Motor neuron (in vitro differentiated cells): Measurements from ENCODE around the gene SLC10A1. TPM values are rescaled to one million over a fixed set of nuclear protein-coding genes. Genes with fewer than 3 reads are reported as not detected.

Experiments
- ATAC-seq, 8 experiments: fragments of 200-7000 bp; cut with Tn5 transposase; replicated peaks in 6 of 8; 2 replicates each; pipeline ENCODE4 v1.8.0; 2021; ENCODE audit warnings: mild to moderate bottlenecking in 8 of 8, moderate library complexity in 8 of 8
- H3K27ac ChIP-seq, 2 donors: fragments of 250-450 bp; sonication (Bioruptor Pico); 2 replicates each; pipeline ENCODE4 v1.9.0; 2021; ENCODE audit warnings: antibody characterized with exemption in 2 of 2, mild to moderate bottlenecking in 2 of 2, moderate library complexity in 1 of 2
- H3K4me1 ChIP-seq, 2 donors: fragments of 250-450 bp; sonication (Bioruptor Pico); replicated peaks in 1 of 2; 2 replicates each; pipeline ENCODE4 v1.6.1; 2021; ENCODE audit warnings: antibody characterized with exemption in 2 of 2, mild to moderate bottlenecking in 2 of 2, moderate library complexity in 1 of 2
- H3K4me3 ChIP-seq, 5 donors: fragments of 250-450 bp; sonication (Bioruptor Pico); 2 replicates each; pipeline ENCODE4 v1.9.0; 2021; ENCODE audit warnings: antibody characterized with exemption in 5 of 5, mild to moderate bottlenecking in 5 of 5, moderate library complexity in 4 of 5
- WGBS, 10 experiments: fragments of 450-650 bp; shearing (Covaris generic); methylation state at CpG; one replicate each; pipeline ENCODE4 v1.0.0; 2022; 5-methylcytosine and 5-hydroxymethylcytosine counted together
- in situ Hi-C, 9 experiments: fragments of 400-800 bp; cut with MboI; loops; one replicate each; pipeline ENCODE4 v1.15.0; 2021; ENCODE audit warnings: low sequenced_read_pairs in 9 of 9, low pct_unique_long_range_greater_than_20kb in 2 of 9; ENCODE audit not compliant: unreplicated experiment in 9 of 9
- total RNA-seq, 8 experiments: library from RNA; unstranded; fragments of 300-600 nt; gene quantifications; 2 replicates each; pipeline versions ENCODE4 v1.2.3 to v1.2.4, GENCODE V29; 2022

Gene SLC10A1
- total RNA-seq, 8 experiments from 2014 or later, result 0.82 to 2.8 (median 0.98) TPM

DNA sequence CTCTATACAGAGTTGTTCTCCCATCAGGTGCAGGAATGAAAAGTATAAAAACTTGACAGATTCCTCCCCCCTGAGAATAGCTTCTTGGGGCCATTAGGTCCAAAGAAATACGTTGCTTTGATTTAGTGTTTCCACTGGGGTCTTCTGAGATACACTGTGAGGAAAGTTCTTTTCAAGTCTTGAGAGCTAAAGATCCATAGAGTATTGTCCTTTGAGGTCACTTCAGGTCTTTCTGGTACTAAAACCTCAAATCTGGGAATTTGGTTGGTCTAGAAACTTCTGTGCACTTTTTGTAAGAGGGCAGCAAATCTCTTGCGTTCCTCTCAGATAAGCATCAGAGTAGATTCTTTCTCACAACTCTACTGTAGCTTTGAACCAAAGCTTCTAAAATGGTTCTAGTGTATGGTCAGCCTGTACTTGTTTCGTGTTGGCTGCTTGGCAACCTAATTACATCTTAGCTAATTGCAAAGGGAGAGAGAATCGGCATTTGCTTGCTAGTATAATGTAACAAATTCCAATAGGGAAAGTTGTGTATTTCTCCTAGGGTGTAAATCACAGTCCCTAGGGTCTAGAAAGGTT lies 20.1 kb downstream of the SLC10A1 start:
- 53 to 100% (median 90%) methylated on average over 2 to 3 of the region's 4 CpGs; no CpG with 5 or more reads in 1 of the 10 experiments for WGBS, 10 experiments
- in situ Hi-C loops, result no loop called here
- no peak overlapping the region for H3K27ac ChIP-seq

DNA sequence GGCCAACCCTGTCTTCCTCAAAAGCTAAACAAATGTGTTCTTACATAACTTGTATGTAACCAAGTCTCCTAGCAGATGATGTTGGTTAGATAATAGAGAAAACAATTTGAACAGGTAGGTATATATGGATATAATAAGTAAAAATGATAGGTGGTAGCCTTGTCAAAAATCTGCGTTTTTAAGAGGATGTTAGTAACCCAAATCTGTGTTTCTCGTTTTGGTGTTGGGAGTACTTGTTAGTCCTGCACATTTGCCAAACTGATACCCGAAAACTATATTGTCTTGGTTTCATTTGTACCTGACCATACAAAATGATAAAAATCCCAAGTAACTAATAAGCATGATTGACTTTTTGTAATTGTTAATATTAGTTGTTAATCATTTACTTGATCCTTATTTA lies 22.0 kb downstream of the SLC10A1 start:
- H3K4me3 ChIP-seq, result no peak overlapping the region
- 82 to 100% (median 93%) methylated on average over 2 to 3 of the region's 3 CpGs; no CpG with 5 or more reads in 1 of the 10 experiments for WGBS, 10 experiments
- in situ Hi-C loops, result no loop called here
- no peak for ATAC-seq
- peaks cover 0 to 2% of the 10 kb centered on the region in 2 donors for H3K4me1 ChIP-seq
- H3K27ac ChIP-seq, result no peak overlapping the region

More for the DNA sequence above, 20.1 kb downstream of the SLC10A1 start:
- Histone ChIP-seq H3K4me3 (no peak overlapping the region), H3K4me1 (no peaks in the 10 kb centered on the region)
- no peak for ATAC-seq

DNA sequence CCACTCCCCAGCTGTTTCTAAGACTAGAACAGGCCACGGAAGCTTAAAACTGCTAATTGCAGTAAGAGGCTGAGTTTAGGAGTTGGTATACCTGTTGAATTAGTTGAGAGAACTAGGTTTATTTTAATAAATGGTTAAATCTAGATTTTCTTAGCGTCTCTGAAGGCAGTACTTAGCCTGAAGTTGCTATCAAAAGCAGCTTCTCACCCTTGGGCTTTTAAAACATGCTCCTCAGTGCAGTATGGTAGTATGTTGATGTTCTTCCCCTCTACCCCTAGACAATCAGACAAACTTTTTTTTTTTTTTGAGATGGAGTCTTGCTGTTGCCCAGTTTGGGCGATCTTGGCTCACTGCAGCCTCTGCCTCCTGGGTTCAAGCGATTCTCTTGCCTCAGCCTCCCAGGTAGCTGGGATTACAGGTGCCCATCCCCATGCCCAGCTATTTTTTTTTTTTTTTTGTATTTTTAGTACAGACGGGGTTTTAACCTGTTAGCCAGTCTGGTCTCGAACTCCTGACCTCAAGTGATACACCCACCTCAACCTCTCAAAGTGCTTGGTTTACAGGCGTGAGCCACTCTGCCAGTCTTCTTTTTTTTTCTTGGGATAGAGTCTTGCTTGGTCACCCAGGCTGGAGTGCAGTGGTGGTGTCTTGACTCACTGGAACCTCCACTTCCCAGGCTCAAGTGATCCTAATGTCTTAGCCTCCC lies 23.3 kb downstream of the SLC10A1 start:
- WGBS, 10 experiments, result 70 to 100% (median 100%) methylated on average over 1 to 6 of the region's 7 CpGs
- Histone ChIP-seq H3K4me3 (no peak overlapping the region), H3K4me1 (peaks cover 3 to 12% of the 10 kb centered on the region in 2 donors), H3K27ac (no peak overlapping the region)
- peak; percentile 6 to 35 (median 16) for ATAC-seq
- in situ Hi-C loops, result no loop called here

DNA sequence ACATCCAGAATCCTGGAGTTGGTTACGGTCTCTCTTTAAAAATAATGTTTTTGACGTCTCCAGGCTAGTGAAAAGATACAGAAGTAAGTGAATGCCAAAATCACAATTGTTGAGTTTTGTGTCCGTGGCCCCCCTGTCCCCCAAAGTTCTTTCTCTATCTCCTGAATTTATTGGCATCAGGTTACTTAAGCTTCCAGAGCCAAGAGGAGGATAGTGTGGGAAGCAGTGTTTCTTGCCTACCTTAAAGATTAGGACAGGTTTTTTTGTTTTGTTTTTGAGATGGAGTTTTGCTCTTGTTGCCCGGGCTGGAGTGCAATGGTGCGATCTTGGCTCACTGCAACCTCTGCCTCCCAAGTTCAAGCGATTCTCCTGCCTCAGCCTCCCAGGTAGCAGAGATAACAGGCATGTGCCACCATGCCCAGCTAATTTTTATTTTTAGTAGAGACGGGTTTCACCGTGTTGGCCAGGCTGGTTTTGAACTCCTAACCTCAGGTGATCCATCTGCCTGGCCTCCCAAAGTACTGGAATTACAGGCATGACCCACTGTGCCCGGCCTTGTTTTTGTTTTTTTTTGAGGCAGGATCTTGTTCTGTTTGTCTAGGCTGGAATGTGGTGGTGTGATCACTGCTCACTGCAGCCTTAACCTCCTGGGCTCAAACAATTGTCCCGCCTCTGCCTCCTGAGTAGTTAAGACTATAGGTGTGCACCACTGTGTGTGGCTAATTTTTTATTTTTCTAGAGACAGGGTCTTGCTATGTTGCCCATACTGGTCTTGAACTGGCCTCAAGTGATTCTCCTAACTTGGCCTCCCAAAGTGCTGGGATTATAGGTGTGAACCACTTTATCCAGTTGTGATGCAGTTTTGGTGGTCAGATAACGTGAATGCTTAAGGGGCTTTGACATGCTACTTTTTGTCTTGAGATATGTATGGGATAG lies 24.7 kb downstream of the SLC10A1 start:
- in situ Hi-C loops, result no loop called here

DNA sequence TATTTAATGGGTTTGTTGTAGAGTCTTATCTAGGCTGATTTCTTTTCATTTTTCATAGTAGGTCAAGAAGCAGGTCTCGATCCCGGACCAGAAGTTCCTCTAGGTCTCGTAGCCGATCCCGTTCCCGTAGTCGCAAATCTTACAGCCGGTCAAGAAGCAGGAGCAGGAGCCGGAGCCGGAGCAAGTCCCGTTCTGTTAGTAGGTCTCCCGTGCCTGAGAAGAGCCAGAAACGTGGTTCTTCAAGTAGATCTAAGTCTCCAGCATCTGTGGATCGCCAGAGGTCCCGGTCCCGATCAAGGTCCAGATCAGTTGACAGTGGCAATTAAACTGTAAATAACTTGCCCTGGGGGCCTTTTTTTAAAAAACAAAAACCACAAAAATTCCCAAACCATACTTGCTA lies 25.9 kb downstream of the SLC10A1 start:
- no peak overlapping the region for H3K4me3 ChIP-seq
- H3K4me1 ChIP-seq, result peaks cover 13 to 22% of the 10 kb centered on the region in 2 donors
- ATAC-seq, result no peak
- WGBS, 10 experiments, result 85 to 100% (median 97%) methylated on average over 2 to 15 of the region's 16 CpGs; no CpG with 5 or more reads in 1 of the 10 experiments
- in situ Hi-C loops, result no loop called here
- H3K27ac ChIP-seq, result no peak overlapping the region

More for the DNA sequence above, 24.7 kb downstream of the SLC10A1 start:
- Histone ChIP-seq H3K27ac (no peak overlapping the region), H3K4me3 (no peak overlapping the region), H3K4me1 (peaks cover 9 to 17% of the 10 kb centered on the region in 2 donors)
- ATAC-seq, result peak in 3 of 8 experiments; percentile 0 to 6 (median 1)
- WGBS, 10 experiments, result 81 to 100% (median 94%) methylated on average over 1 to 10 of the region's 11 CpGs; no CpG with 5 or more reads in 1 of the 10 experiments

DNA sequence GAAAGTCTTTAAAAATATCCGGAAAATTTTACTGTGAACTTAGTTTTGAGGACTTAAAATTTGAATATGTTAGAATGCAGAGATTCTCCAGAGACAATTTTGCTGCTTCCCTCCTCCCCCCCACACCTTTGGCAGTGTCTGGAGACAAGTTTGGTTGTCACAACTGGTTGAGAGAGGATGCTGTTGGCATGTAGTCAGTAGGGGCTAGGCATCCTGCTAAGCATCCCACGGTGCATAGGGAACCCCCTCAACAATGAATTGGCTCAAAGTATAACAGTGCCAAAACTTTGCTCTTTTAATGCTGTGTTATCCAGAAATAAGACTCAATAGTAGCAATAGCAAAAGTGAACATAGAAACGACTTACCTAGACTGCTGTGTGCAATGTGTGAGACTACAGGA lies 26.5 kb downstream of the SLC10A1 start:
- WGBS, 10 experiments, result 52 to 100% (median 93%) methylated on average over 1 to 3 of the region's 3 CpGs
- Histone ChIP-seq H3K4me1 (peaks cover 14 to 24% of the 10 kb centered on the region in 2 donors), H3K4me3 (no peak overlapping the region), H3K27ac (no peak overlapping the region)
- ATAC-seq, result no peak
- in situ Hi-C loops, result no loop called here

DNA sequence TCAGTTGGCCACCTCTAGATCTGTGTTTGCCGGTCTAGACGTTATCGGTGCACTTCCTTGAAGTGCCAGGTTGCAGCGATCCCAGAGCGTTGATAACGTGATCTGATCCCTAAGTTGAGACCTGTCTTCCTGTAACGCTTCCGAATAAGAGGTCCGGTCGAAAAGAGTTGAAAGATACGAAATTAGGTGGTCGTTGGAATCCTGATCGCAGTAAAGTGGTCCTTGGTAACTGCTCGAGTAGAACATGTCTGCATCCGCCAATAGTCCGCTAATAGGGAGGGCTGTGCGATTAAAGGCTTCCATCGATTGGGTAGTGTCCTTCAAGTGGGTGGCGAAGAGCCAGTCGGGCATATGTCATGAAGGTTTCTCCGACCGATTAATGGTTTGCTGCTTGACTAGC lies 27.4 kb downstream of the SLC10A1 start:
- Histone ChIP-seq H3K27ac (no peak overlapping the region), H3K4me1 (peaks cover 14 to 24% of the 10 kb centered on the region in 2 donors), H3K4me3 (no peak overlapping the region)
- 90 to 100% (median 95%) methylated on average over 2 to 18 of the region's 22 CpGs for WGBS, 10 experiments
- in situ Hi-C loops, result no loop called here
- no peak for ATAC-seq

DNA sequence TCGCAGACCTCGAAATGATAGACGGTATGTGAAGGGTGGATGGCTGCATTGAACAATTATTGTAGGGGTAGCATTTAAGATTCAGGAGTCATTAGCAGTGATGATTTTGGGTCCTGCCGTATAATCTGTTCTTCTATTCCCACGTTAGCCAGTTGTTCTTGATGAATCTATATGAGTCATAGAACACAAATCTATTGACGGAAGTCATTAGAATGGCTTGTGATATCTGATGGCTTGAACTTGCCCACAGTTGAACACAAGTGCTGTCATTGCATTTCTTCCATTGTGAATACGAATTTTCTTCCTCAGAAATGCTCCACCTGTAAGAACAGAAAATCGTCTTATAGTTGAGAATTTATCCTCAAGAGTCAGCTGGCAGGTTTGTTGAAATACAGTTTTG lies 28.2 kb downstream of the SLC10A1 start:
- in situ Hi-C loops, result no loop called here
- no peak overlapping the region for H3K27ac ChIP-seq

DNA sequence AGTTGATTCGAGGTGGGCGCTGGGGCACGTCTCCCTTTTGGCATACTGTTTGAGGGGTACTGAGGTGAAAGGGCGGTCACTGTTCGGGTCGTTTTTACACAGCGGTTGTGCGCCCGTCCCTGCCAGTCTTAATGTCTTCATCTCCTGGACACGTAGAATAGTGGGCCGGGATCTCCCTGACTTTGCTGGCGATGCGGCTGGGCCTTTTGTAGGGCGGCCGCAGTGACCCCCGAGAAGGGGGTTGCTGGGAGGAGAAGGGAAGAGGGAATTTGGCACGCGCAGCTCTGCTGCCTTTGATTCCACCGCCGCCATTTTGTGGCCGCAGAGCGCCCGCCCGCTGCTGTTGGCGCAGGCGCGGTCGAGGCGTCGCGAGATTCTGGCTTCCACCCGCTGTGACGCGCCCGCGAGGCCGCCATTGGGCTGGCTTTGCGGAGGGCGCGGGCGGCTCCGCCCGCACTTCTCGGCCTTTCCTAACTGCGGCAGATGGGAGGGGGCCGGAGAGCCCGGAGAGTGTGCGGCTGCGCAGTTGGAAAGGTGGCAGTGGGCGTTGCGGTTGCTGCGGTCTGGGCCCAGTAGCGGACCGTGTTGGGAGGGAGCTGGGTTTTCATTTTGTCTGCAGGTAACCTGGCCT lies 29.6 kb downstream of the SLC10A1 start:
- Histone ChIP-seq H3K27ac (peak overlapping the region; percentile 98 to 99), H3K4me3 (peak overlapping the region; percentile 68 to 87 (median 81)), H3K4me1 (peaks cover 14 to 24% of the 10 kb centered on the region in 2 donors)
- WGBS, 10 experiments, result 0 to 2% (median 0%) methylated on average over 1 to 12 of the region's 54 CpGs; no CpG with 5 or more reads in 3 of the 10 experiments
- peak; percentile 29 to 79 (median 70) for ATAC-seq
- in situ Hi-C loops, result no loop called here

More for the DNA sequence above, 28.2 kb downstream of the SLC10A1 start:
- WGBS, 10 experiments, result 64 to 100% (median 93%) methylated on average over 1 to 8 of the region's 8 CpGs; no CpG with 5 or more reads in 1 of the 10 experiments
- ATAC-seq, result no peak
- H3K4me1 ChIP-seq, result peaks cover 14 to 24% of the 10 kb centered on the region in 2 donors
- H3K4me3 ChIP-seq, result peak overlapping the region in 4 of 5 donors; percentile 68 to 86 (median 75)

DNA sequence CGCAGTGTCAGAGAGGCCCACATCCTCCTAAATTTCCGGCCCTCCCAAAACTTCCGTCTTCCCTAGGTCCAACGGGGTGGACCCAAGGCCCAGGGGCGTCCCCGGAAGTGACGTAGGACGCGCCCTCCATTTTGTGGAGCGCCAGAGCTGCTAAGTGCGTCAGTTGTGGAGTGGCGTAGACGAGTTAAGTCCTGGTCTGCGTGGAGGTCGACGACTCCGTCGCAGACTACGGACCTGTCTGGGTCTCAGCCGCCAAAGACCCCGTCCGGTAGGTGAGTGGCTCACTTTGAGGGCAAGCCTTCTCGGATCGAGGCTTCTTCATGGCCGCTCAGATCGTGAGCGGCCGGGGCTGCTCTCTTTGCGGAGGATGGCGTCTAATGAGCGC lies 30.1 kb downstream of the SLC10A1 start, which contains the start of gene SRSF5:
Gene SRSF5 (plus strand): TSS at position 159 of the 385 bp plus-strand sequence. CDS start 1,015 bp downstream, outside the sequence.
- H3K4me1 ChIP-seq, result peaks cover 14 to 24% of the 10 kb centered on the region in 2 donors
- in situ Hi-C loops, result no loop called here
- peak; percentile 86 to 92 (median 89) for ATAC-seq
- 0% methylated on average over 2 to 10 of the region's 31 CpGs; no CpG with 5 or more reads in 4 of the 10 experiments for WGBS, 10 experiments
- peak within 1 kb of the TSS; percentile 98 to 99 for H3K27ac ChIP-seq
- H3K4me3 ChIP-seq, result peak within 1 kb of the TSS; percentile 68 to 87 (median 81)

DNA sequence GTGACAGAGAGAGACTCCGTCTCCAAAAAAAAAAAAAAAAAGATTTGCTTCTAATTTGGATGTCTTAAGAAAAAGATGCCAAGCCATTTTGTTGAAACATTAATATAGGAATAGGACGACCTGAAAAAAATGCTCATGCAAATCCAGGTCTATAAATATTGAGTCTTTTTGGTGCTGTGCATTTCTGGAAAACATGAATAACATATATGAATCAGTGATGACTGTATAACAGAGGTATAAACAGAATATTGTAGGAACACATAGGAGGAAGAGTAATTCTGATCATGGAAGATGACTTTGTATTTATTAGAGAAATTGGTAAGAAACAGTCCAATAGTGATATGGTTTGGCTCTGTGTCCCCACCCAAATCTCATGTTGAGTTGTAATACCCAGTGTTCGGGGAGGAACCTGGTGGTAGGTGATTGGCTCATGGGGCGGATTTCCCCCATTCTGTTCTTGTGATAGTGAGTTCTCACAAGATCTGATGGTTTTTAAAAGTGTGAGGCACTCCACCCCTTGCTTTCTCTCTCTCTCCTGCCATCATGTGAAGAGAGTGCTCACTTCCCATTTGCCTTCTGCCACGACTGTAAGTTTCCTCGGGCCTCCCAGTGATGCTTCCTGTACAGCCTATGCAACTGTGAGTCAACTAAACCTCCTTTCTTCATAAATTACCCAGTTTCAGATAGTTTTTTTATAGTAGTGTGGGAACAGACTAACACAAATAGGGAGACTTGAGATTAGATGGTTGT lies 33.1 kb downstream of the SLC10A1 start:
- no peak overlapping the region for H3K27ac ChIP-seq
- whole genome bisulfite sequencing, 10 experiments, result 54 to 93% (median 82%) methylated on average over 2 to 6 of the region's 6 CpGs
- in situ Hi-C loops, result no loop called here
- peaks cover 13 to 14% of the 10 kb centered on the region in 2 donors for H3K4me1 ChIP-seq
- no peak for ATAC-seq
- H3K4me3 ChIP-seq, result no peak overlapping the region

DNA sequence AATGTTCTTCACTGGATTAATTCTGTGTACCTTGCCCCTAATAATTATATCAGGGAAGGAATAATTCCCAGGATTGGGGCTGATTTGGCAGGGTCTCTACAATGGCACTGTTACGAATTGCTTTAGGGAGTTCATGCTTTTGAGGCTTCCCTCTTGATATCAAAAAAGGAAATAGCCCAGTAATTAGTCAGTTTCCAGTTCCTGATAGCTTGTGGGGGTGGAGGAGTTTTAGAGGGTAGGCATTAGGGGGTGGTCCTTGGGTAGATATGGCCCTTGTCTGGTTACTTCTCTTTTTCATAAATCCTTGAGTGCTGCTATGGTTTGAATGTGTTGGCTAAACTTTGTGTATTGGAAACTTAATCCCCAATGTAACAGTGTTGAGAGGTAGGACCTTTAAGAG lies 36.2 kb downstream of the SLC10A1 start:
- 43 to 80% (median 67%) methylated on average over 1 of the region's 1 CpG; no CpG with 5 or more reads in 7 of the 10 experiments for WGBS, 10 experiments
- no peak for ATAC-seq
- H3K4me1 ChIP-seq, result no peaks in the 10 kb centered on the region
- no peak overlapping the region for H3K27ac ChIP-seq
- in situ Hi-C loops, result no loop called here
- no peak overlapping the region for H3K4me3 ChIP-seq
